Measurements from ENCODE around the gene OSBPL3.

OSBPL3 gene

DNA sequence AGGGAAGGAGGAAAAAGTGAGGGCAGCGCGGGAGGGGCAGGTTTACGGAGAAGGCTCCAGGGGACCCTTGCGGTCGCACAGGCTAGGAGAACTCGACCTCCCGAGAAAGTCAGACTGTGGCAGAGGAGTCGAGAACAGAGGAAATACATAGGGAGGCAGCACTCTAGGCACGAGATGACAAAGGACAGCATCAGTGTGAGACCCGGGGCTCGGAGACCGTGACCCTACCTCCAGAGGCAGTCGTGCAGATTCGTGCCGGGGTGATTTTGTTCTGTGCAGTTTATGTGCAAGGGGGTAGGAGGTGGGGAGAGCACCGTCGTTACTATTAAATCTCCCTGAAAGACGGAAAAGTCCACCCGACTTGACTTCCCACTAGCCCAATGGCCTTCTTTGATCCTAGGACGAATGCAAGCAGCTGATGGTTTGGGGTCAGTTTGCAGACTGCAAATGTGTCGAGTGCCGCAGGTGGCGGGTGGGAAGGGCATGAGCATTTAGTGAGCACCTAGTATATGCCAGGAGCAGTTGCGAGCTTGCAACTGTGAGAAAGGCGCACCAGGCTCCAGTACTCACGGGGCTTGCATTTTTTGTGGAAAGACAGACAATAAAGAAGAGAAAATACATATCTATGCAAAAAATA, 674 bp upstream of the OSBPL3 start:
- DNase-seq (ENCODE audit: low read depth in 2 of 2): no peak

DNA sequence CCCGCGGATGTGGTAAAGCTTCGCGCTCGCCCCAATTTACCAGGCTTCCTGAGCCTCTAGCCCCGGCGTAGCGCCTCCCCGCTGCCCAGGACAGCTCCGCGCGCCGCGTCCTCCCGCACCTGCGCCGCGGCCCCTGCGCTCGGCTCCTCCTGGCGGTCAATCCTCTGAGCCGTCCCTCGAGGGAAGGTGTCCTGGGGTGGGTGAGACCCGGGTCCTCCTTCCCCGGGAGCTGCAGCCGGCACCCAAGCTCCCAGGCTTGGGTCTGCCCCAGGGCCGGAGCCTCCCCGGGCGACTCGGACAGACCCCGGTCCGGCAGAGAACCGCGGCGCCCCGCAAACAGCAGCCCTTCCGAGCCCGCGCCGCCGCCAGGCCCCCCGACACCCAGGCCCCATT, 512 bp downstream of the OSBPL3 start:
- DNase-seq (ENCODE audit: low read depth in 2 of 2): peak; percentile 47 to 52

DNA sequence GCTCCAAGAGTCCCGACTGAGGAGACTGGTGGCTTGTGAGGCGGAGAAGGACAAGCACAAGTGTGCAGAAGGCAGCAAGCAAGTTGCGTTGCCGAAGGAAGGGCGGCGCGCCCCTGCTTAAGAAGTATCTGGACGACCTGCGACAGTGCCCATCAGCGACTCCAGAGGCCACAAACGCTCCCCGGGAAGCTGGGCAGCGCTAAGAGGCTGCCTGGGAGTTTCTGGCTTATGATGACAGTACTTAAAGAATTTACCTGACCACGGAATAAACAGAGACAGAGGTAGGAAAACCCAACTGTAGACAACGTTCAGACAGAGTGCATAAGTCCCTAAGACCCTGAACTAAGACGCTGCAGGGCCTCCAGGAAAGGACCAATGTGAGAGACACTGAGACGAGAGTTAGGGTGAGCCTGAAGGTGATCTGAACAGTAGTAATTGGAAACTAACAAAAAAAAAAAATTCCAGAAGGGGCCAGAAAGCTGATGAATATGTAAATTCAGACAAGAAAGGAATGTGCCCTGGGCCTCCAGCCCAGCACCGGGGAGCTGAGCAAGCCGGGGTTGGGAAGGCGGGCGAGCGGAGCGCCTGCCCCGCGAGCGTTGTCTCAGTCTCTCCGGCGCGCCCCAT, 1.0 kb downstream of the OSBPL3 start:
- DNase-seq (ENCODE audit: low read depth in 2 of 2): no peak

DNA sequence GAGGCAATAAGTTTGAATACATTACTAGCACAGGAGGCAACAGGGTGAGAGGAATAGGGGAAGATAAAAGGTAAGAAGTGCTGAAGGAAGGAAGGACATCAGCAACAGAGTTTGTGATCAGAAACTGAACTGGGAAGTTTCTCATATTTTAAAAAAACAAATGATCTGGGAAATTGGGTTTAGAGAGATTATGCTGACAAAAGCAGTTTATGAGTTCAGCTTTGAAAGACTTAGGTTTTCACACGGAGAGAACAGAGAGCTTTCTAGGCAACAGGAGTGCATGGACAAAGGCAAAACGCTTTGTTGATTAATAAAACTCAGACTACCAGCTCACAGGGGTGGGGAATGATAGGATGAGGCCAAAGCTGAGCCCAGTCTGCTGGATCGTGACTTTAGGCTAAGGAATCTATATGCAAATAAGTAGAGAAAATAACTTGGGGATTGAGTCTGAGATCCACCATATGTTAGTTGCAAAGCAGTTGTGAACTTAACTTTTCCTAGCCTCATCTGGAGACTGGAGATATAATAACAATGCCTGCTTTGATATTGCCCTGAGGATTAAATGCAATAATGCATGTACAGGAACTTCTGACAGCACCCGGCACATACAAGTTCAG, 4.2 kb downstream of the OSBPL3 start:
- no peak for DNase-seq (ENCODE audit: low read depth in 2 of 2)

DNA sequence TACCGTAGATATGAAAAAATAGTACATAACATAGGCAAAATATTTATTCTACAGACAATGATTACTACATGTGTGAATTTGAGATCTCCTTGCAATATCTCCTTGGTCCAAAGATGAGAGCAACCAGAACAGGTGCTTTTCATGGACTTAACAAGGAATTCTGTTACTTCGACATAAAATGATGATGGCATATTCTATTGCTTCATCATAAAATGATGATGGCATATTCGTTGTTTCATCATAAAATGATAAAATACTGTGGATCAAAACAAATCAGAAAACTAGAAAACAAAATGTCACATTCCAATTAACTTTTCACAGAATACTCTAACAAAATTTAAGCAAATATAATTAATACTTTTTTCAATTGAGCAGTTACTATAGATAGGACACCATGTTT, 4.8 kb downstream of the OSBPL3 start:
- no peak for DNase-seq (ENCODE audit: low read depth in 2 of 2)

DNA sequence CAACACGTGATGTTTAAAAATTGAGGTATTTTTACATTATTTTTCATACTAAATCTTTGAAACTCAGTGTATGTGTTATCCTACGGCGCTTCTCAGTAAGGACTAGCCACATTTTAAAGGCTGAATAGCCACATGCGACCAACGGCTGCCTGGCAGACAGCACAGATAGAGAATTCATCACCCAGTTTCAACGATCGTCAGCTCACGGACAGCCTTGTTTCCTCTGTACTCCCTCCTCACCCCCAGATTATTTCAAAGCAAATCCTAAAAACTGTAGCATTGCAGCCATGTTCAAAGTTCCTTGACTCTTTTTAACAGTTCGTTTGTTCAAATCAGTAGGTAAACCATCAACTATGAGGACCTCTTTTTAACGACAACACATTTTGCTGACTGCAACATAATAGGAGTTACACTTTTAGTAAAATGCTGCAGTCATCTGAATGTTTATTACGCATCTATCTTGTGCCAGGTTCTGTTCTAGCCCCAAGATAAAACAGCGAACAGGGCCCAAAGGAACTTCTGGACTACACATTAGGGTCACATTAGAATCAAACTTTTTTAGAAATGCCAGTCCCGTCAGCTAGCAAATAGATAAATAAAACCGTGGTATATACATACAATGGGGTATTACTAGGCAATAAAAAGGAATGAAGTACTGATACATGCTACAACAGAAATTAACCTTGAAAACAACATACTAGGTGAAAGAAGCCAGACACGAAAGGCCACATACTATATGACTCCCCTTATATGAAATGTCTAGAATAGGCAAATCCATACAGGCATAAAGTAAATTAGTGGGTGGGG, 5.7 kb downstream of the OSBPL3 start:
- DNase-seq (ENCODE audit: low read depth in 2 of 2): no peak

DNA sequence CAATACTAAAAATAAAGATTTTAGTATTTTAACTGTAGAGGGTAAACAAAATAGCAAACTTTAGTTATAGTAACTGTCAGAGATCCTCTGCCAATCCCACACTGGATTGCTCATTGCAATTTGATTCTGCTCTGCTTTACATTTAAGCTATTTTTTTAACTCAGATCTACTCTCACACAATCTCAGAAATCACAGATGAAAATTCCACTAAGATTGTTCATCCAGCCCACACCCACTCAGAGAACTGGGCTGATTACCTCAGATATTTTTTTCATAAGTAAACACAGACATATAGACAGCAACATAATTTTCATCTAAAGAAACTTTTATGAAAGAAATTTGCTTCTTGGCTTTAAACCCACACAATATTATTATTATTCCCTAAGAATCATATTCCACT, 7.0 kb downstream of the OSBPL3 start:
- no peak for DNase-seq (ENCODE audit: low read depth in 2 of 2)

DNA sequence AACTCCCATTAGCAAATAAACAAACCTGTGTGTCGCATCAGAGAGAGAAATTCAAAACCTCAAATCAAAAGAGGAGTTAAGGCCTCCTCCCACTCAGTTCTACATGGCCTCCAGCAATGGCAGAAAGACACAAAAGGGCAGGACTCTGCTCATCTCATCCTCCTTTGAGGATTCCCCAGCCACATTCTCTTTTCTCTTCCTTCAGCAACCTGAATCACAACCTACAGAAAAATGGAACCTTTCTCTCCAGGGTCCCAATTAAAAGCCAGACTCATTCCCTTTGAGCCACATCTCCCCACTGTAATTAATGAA, 7.9 kb downstream of the OSBPL3 start:
- DNase-seq (ENCODE audit: low read depth in 2 of 2): no peak

DNA sequence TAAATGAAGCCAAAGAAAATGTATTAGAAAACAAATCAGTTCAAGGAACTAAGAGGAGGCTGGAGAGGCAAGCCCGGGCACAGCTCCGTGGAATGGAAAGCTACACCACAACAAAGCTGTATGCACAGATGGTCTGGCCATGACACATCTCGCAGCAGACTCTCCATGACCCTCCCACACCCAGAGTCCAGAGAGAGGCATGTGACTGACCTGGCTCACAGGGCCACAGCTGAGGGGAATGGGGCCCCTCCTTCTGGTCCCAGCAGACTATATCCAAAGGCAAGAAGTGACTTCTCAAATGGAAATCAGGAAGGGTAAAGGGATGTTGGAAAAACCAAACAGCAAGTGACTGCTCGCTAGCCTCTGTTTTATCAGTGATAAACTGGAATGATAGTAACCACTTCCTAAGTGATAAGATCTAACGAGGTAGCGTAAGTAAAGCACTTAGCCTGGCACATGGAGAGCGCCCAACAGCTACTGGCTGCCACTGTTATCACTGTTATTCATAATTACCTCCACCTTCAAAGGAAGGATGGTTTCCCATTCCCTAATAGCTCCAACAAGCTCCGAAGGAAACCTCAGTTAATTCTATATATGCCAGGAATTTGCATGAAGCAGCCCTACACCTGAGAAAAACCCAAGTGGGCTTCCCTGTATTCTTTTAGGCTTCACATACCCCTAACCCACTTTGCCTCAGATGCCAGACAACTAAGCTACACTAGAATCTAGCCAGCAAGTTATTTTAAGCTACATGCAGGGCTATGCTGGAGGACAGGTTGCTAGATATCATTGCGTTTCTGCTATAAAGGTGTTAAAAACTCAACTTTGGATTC, 8.4 kb downstream of the OSBPL3 start:
- DNase-seq (ENCODE audit: low read depth in 2 of 2): no peak

DNA sequence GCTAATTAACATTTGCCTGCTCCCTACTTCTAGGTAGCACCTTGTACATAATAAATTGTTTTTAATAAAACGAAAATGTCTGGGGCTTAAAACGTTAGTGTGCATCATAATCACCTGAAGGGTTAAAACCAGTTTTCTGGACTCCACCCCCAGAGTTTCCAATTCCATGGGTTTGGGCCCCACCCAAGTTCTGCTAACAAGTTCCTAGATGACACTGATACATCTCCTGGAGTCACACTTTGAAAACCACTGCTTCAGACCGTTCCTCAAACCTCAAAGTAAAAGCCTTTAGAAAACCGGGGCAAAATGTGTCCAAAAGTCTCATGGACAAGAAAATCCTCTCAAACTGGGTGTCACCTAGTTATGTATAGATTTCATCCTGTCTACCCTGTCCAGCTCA, 9.3 kb downstream of the OSBPL3 start:
- no peak for DNase-seq (ENCODE audit: low read depth in 2 of 2)

DNA sequence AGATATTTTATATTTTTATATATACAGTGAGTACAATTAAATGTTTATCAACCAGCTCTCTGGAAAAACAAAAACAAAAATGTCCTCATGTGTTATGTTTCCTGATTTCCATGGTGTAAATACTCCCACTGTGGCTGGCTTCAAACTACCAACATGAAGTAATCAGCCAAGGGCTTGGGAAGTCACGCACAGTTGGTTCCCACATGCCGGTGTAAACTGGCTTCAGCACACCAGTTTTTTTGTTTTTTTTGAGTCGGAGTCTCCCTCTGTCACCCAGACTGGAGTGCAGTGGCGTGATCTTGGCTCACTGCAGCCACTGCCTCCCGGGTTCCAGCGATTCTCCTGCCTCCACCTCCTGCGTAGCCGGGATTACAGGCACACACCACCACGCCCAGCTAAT, 11.8 kb downstream of the OSBPL3 start:
- no peak for DNase-seq (ENCODE audit: low read depth in 2 of 2)

DNA sequence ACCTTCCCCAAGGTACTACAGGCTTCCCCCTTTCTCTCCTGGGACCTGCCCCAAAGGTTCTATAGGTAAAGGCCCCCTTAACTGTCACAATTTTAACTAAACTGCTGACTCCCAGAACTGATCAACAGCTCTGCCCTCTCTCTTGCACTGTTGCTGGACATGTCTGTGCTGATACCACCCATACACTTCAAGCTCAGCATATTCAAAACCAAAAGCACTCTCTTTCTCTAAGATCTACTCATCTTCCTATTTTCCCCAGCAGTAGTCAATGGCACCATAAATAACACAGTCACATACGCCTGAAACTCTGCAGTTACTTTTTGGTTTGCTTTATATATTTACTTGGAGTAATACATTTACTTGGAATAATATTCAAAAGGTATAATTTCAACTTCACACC, 12.3 kb downstream of the OSBPL3 start:
- no peak for DNase-seq (ENCODE audit: low read depth in 2 of 2)

DNA sequence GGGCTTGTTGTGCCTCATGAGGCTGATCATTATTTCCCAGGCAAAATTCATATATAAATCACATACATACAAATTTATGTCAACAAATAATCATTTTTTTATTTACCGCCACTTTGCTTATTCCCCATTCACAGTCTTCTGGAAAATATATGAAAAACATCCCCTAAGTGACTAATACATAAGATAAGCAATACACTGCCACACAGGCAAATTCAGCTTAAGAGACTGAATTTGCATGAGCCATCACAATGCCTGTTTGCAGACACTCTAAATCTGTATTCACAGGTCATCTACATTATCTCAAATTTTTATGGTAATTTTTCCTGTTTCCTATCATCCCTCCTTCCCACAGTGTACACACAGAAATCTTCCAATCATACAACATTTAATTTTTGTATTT, 13.2 kb downstream of the OSBPL3 start:
- DNase-seq (ENCODE audit: low read depth in 2 of 2): no peak

DNA sequence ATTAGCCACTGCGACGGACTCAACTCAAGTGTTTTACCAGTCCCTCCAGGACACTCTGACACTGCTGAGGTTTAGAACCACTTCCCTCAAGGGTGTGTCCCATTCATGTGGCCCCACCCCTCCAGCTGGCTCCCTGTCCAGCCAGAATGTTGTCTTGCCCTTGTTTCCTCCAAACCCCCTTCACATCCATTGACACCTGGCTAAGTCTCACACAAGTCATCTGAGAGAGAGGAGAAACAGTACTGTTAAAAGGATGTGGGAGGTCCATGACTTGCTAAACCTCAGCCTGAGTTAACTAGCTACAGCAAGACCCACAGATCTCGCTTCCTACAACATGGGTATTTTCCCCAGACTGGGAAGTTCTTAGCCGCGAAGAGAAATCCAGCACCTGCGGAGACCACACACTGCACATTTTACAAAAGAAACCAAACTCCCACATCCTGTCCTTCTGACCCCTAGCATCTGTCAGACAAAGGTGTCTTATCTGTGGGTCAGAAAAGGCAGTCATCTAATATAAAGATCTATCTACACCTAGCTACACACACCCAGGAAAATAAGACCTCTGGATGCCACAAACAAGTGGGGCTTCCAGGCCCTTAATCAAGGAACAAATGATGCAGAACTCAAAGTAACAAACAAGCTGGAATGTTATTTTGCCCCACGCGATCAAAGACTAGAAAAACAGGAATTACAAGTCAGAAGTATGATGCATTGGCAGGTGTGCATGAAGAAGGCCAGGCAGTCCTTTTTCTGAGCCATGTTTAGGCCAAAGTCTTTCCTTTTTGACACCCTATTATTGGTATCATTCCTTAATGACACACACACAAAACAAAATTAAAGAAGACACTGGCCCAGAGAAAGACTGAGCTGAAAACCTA, 13.9 kb downstream of the OSBPL3 start:
- no peak for DNase-seq (ENCODE audit: low read depth in 2 of 2)

DNA sequence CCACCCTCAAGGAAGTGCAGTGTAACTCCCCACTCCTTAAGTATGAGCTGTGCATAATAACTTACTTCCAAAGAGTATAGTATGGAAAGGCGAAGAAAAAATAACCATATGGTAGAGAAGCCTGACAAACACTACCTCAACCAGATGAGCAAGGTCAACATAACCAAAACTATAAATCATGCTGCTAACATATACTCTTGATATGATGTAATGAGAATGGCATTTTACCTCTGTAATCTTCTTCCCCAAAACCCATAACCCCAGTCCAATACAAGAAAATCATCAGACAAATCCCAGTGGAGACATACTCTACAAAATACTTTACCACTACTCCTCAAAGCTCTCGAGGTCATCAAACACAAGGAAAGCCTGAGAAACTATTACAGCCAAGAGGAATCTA, 15.8 kb downstream of the OSBPL3 start:
- DNase-seq (ENCODE audit: low read depth in 2 of 2): no peak

DNA sequence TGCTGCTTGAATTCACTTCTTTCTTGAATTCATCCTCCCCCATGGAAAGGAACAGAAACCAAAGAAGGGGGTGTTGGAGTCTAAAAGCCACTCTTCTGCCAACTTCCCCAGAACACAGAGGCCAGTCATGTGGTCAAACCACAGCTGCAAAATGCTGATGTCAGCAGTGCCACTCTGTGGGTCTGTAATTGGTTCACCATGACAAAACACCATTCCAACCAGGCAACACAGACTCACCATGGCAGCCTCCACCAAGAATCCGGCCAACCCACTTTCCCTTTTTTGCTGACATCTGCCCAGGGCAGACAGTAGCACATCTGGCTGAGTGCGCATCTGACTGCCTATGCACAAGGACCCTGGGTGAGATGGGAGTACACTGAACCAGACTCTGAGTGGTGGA, 16.8 kb downstream of the OSBPL3 start:
- peak; percentile 12 to 23 for DNase-seq (ENCODE audit: low read depth in 2 of 2)

DNA sequence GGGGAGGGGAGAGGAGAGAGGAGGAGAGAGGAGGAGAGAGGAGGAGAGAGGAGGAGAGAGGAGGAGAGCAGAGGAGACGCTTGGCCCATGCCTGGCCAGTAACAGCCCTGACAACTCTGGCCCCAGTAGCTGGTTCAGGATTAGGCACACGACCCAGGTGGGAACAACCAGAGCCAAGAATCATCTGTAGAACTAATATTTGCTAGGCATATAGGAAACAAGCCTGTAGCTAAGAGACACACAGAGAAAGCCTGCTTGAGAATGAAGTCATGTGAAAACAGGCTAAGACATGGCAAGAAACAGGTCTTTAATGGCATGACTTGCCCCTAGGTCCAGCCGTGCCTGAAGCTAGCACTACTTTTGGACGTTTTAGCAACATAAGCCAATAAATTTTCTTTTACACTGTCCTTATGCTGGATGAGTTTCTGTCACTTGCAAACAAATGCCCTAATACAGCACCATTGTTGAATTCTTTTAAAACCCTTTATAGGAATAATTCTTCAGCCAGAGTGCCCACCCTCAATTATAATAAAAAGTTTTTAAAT, 17.5 kb downstream of the OSBPL3 start:
- no peak for DNase-seq (ENCODE audit: low read depth in 2 of 2)

DNA sequence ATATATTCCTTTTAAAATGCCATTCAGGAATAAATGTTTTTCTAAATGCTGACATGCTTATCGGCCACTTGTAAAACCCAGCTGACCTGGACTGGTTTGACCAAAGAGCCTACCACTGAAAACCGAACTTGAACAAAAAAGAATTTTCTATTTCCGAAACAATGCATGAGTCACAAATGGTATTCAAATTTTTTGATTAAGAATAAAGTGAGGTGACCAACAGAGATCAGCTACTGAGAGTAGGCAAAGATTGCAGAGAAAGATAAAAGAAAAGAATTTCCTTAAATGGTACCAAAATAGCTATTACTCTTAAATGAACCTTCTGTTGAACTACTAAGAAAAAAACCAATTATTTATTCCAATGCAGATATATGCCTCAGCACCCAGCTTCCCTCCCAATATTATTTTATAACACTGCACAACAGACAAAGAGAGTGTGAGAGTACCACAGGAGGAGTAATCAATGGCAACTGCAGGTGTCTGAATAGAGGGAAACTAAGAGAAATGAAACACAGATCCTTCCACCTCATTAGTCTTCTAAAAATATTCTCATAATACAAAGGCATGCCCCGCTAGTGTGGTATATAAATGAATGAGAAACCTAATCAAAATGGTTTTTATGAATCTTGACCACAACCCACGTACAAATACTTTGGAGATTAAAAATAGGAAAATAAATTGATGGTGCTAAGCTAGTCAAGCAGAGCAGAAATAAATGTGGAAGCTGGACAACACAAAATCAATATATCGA, 20.1 kb downstream of the OSBPL3 start:
- DNase-seq (ENCODE audit: low read depth in 2 of 2): no peak

DNA sequence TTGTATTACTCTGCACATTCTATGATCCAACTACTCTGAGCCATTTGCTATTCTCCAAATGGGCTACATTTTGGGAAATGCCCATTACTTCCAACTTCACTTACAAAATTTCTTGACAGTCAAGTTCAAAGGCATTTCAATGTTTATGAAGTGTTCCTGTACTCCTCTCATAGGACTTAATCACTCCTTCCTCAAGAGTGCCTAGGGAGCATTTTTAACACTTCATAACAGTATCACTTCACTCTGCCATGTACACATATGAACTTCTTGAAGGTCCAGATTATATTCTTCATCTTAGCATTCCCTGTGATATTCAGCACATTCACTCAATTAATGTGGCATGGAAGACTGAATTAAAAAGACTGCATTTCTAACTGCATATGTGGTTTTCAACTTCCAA, 21.6 kb downstream of the OSBPL3 start:
- no peak for DNase-seq (ENCODE audit: low read depth in 2 of 2)

DNA sequence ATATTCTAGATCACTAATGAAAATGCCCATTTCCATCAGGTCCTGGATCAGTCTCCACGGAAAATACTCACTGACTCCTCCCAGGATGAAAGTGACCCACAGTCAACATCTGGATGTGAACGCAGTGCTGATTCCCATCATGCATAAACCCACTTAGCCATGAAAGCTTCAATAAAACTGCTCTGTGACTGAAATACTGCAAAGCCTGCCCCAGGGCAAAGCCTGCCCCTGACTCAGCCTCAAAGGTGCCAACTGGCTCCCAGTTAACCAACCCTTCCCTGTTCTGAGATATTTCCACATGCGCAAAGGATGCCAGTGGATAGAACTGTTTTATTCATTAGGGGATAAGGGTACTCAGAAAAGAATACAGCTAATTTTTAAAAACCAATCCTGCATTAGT, 24.0 kb downstream of the OSBPL3 start:
- no peak for DNase-seq (ENCODE audit: low read depth in 2 of 2)

Measured in activated CD8-positive, alpha-beta memory T cell treated with anti-CD3 and anti-CD28 coated beads for 4 hours (primary cell).